Bone marrow (tissue), 2 donors: ENCODE measurements around the gene MITF.
"Not testable (repeated sequence)": the region's sequence is repeated elsewhere in the genome, so short reads cannot be mapped to it uniquely, and the experiment has no call there.

ENCODE experiments used
- DNase-seq, 2 donors: peaks; one replicate each; lab custom pipeline; 2025; lab: John Stamatoyannopoulos, UW

The MITF gene

DNA sequence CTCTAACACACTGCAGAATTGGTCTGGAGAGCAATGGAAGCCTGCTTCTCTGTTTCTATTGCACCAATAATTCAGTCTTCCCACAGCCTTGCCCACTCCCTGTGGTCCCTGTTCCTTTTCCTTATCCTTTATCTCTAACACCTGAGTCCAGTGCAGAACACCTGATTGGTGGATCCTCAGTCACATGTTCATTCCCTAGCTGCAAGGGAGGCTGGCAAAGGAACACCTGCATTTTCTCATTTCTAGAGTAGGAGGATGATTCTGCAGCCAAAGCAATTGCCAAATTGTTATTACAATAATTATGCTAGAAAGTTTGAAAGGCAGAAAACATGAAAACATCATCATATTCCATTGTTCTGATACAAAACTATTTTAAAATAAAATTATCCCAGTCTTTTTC lies 176.5 kb downstream of the MITF start:
- no peak for DNase-seq

DNA sequence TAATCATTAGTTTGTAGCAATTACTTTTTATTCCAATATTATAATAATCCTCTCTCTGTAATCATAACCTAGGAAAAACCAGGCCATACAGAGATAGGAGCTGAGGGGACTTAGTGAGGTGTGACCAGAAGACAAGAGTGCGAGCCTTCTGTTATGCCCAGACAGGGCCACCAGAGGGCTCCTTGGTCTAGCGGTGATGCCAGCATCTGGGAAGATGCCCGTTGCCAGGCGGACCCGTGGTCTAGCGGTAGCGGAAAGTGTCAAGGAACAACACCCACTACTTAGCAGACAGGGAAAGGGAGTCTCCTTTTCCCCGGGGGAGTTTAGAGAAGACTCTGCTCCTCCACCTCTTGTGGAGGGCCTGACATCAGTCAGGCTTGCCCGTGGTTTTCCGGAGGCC lies 180.7 kb downstream of the MITF start:
- not testable (repeated sequence) for DNase-seq

DNA sequence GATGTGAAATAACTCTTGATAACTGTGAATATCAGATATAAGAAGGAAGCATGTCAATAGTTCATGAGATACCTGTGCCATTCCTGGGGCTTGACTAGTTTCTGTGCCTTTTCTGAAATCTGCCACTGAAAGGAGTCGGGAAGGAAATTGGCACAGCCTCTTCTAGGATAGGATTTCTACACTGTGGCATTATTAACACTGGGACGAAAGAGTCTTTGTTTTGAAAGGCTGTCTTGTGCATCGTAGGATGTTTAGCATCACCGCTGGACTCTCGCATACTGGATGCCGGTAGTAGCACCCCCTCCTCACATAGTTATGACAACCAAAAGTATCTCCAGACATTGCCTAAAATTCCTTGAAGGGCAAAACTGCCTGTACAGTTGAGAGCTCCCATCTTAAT lies 182.4 kb downstream of the MITF start:
- DNase-seq: no peak

DNA sequence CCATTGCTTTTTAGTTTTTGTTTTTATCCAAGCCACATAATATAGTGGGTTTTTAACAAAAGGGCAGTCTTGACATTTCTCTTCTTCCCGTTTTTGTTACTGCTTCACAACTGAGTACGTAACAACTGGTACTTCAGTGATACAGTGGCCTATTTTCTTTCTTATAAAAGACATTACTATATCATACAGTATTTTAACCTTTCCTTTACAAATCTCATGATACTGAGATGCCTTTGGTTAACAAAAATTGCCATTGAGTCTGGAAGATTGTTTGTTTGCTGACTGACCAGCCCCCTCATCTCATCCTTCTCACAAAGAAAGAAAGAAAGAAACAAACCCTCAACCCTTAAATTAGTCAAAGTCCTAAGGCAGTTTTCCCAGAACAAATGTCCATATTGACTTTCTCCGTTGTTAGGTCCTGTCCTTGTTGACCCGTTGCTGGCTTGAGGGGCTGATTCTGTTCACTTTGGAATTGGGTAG lies 183.3 kb downstream of the MITF start:
- no peak for DNase-seq

GRCh38 chr3:69925506-69925905 lies 186.2 kb downstream of the MITF start:
- no peak for DNase-seq

DNA sequence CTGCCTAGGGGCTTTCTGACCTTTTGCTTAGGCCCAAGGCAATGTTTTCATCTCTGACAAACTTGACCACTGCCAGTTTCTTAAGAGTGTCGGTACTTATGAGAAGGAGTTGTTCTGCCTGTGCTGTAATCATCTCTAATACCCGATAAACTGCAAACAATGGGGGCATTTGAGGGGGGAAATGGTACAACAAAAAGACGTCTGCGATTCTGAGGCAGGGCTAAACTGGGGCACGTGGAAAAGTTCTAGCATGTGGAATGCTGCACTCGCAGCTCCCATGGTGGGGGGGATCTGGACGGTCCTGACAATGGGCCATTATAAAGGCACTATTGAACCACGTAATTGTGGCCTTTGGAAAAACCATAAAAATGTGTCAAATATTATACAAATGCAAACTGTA lies 187.1 kb downstream of the MITF start:
- DNase-seq: no peak

GRCh38 chr3:69927571-69927970 lies 188.3 kb downstream of the MITF start:
- DNase-seq: no peak

- DNase-seq: no peak
These were observed 189.8 kb downstream of the MITF start for GRCh38 chr3:69929019-69929418.

- no peak for DNase-seq
These were observed 191.3 kb downstream of the MITF start for GRCh38 chr3:69930564-69930963.

DNA sequence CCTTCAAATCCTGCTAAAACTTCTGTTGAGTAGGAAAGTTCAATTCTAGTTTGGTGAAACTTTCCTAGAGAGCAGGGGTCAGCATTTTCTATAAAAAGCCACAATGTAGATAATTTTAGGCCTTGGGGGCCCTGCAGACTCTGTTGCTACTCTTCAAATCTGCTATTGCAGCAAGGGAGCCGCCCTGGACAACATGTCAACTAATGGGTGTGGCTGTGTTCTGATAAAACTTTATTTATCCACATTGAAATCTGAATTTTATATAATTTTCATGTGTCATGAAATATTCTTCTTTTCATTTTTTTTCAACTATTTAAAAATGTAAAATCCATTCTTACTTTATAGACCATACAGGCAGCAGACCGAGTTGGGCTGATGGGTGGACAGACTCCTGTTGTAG lies 192.8 kb downstream of the MITF start:
- DNase-seq: no peak

DNA sequence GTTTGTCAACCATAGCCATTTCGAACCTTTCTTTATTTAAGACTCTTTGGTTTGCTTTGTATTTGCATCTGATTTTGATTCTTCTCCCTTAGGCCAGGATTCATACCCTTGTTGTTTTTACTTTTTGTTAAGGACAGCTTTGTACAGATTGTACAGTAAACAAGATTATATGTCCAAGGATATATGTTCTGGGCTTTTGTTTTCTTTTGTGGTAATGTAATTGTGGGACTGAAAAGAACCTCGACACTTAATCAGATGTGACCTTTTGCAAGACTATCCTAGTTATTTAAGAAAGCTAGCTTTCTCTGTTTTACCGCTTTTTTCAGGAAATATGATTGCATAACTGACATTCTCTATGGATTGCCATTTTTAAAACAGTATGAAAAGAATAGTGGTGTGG lies 193.2 kb downstream of the MITF start:
- no peak for DNase-seq

GRCh38 chr3:69934398-69934797 lies 195.1 kb downstream of the MITF start:
- DNase-seq: no peak

- DNase-seq: no peak
These were observed 197.0 kb downstream of the MITF start for GRCh38 chr3:69936266-69936665.

DNA sequence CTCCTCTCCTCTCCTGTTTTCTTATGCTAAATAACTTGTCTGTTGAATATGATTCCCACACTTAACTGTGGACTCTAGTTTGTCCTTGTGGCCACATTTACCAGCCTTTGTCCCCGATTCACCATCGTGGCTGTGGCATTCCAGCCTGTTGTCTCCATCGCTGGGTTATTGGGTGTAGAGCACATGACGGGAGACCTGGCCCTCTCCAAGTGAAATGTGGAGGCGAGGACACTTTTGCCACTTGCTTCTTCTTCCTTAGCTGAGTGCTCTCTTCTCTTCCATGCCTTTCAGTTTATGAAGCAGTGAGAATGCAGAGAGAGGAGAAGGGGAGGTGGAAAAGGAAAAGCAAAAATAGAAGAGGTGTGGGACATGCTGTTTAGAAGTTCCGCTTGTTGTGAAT lies 198.8 kb downstream of the MITF start:
- no peak for DNase-seq

DNA sequence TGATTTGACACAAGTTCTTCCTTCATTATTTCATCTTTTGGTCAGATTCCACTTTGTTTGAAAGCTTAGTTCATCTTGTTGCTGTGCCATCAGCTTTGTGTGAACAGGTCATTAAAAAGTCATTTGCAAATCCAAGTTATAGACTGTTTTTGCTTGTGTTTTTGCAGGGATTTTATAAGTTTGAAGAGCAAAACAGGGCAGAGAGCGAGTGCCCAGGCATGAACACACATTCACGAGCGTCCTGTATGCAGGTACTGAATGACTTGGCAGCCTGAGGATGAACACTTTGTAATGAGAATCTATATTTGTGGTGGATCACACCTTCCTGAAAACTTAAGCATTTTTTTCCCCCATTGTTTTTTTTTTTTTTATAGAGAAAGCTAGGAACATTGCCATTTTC lies 199.7 kb downstream of the MITF start:
- DNase-seq: no peak

DNA sequence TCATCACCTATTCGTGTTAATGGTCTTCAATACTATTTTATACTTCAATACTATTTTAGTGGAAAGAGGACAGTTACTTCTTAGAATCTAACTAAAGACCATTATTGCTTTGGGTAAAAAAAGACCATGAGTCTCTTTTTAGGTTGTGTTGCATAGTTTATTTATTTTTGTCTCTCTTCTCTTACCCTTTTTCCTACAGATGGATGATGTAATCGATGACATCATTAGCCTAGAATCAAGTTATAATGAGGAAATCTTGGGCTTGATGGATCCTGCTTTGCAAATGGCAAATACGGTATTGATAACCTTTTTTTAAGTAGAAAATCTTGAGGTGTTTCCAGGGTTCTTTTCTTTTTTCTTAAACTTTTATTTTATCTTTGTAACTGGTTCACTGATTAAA lies 201.8 kb downstream of the MITF start:
- no peak for DNase-seq

GRCh38 chr3:69941439-69942176 lies 202.3 kb downstream of the MITF start:
- no peak for DNase-seq

DNA sequence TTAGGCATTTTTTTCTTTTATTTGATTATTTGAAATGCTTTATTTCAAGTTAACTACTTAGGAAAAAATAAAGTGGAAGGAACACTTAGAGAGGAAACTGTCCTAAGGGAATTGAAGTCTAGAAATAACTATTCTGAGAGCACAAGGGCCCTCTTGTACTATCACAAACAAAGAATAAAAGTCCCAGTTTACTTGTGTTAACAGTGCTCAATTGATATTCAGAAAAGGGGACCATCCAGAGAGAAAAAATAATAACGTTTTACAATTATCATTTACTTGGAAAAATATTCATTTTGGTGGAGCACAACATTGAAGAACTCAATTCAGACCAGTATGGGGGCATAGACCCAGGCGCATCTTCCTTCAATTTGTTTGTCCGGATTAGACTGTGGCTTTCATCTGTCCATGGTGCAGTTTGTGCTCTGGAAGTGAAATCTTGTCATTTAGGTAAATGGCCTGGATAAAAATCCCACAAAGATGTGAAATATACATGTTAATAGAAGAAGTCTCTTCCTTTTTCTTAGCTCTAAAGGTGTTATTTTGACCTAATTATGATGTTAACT lies 205.7 kb downstream of the MITF start:
- no peak for DNase-seq

GRCh38 chr3:69948246-69948862 lies 209.1 kb downstream of the MITF start:
- DNase-seq: peak in 1 of 2 donors; percentile 4

DNA sequence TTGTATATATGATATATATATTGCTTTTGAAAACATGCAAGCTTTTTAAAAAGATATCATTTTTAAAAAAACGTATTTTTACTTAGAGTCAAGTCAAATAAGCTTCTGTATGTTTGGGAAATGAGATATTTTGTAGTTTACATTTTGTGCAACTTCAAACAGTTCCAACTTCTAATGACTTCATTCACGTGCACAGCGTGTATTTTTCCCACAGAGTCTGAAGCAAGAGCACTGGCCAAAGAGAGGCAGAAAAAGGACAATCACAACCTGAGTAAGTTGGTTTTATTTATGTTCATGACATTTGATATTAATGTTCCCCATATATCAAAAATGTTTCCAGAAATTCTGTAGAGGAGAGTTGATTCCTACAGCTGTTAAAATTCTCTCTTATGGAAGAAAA lies 212.4 kb downstream of the MITF start:
- no peak for DNase-seq

DNA sequence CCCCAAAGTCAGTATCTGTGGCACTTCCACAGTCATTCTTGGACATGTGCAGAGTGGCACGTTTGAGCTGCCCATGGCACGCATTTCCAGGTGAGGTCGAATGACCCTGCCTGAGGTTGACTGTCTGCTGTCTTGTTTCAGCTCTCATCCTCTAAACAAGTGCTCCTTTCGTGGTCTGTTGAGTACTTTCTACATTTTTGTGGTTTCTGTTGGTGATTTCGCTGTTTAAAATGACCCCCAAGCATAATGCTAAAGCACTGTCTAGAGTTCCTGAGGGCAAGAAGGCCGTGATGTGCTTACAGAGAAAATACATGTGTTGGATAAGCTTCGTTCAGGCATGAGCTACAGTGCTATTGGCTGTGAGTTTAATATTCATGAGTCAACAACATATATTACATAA lies 220.3 kb downstream of the MITF start:
- no peak for DNase-seq

DNA sequence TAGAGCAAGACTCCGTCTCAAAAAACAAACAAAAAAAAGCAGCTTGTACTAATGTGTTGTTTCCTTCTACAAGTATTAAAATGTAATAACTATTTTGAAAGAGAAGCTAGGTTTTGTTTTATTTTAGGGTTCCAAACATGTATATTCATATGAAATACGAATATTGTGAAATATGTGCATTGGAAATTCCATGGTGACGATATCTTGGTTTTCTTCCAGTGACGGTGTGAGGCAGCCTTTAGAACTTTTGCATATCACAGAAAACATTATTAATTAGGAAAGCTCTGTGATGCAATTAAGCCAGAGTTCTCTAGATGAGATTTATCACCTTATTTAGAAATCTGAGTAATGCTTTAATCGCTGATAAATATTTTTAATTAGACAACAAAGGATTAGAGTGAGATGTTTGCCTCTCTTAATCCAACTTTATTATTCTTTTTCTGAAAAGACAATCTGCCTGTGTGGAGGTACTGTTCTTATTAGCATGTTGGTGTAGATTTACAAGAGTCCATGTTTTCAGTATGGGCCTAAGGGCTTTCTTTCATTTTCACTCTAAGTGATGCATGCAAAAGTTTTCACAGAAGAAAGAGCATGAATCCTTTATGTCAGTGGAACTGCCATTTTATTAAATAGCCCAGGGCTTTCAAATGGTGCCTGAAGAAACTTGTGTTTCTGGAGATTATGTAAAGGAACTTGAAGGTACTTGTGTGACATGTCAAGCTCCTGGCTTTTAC lies 222.6 kb downstream of the MITF start:
- no peak for DNase-seq

DNA sequence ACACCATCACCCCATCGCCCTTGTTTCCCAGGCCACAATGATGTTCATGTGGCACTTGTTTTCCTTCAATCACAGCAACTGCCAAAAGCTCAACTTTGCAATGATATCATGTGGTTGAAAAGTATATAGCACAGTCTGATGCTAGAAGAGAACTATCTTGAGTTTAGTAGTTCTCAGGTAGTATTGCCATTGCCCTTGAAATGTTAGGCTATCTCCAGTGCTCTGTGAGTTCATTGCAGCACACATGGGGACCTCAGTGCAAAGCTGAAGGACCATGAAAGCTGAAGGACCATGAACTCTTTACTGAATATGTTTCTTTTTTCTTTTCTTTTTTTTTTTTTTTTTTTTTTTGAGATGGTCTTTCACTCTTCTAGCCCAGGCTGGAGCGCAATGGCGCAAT lies 224.4 kb downstream of the MITF start:
- no peak for DNase-seq
